HG03571 (cell line): Measurements from ENCODE around the gene TCIRG1.
"Not testable (repeated sequence)": the region's sequence is repeated elsewhere in the genome, so short reads cannot be mapped to it uniquely, and the experiment has no call there.

ENCODE experiments used
- ATAC-seq: cut with Tn5 transposase; IDR thresholded peaks from one replicate; pipeline ENCODE4 v1.9.1; 2021; ENCODE audit not compliant: unreplicated experiment

Gene TCIRG1

DNA sequence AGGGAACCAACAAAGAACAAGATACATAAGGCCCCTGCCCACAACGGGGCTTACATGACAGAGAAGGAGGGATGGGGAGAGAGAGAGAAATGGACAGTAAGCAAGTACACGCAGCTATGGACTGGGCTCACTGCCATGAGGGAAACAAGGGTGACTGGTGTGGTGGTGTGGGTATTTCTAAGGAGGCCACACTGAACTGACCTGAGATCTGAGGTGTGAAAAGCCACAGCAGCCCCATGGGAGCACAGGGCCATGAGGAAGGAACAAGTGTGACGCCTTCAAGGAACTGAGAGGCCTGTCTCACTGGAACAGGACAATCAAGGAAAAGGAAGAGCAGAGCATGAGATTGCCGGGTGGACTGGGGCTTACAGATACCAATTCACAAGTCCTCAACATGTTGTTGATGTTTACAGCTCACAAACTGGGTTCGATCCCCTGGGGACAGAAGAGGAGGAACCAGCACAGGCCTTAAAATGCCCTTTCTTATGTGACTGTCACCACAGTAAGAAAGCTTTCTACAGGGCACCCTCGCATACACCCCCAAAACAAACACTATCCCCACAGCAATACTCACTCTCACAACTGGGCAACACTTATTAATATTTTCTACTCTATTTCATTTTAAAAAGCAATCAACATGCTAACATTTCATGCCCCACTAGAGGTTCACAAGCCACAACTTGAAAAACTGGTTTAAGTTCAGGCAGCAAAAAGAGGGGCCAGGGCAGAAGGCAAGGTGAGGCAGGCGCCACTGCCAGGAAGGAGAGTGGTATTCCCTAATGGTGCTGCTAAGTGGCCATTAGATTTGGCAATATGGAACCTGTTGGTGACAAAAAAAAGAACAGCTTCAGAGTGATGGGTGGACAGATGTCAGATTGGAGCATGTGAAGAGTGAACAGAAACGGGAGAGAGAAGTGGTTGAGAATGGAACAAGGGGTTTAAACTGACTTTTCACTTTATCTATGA, 39.1 kb downstream of the TCIRG1 start:
- ATAC-seq: peak; percentile 82

- ATAC-seq: no peak
Observed at GRCh38 chr11:68080860-68081259, 42.0 kb downstream of the TCIRG1 start.

DNA sequence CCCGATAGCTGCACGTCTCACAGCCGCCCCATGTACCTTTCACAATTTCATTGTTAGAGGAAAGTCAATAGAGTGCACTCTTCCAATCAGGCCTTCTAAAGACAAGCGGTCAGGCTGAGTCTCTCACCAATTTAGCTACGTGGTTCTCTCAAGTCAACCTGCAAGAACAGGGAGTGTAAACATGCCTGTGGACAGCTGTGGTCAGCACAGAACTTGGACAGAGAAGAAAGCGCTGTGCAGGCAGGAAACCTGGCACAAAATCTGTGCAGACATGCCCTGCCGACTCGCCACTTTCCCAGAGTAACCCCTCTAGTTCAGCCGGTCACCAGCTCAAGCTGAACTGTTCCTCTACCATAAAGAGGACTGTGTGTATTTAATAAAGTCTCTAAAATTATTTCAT, 42.9 kb downstream of the TCIRG1 start:
- ATAC-seq: no peak

GRCh38 chr11:68082481-68082880, 43.7 kb downstream of the TCIRG1 start:
- ATAC-seq: no peak

DNA sequence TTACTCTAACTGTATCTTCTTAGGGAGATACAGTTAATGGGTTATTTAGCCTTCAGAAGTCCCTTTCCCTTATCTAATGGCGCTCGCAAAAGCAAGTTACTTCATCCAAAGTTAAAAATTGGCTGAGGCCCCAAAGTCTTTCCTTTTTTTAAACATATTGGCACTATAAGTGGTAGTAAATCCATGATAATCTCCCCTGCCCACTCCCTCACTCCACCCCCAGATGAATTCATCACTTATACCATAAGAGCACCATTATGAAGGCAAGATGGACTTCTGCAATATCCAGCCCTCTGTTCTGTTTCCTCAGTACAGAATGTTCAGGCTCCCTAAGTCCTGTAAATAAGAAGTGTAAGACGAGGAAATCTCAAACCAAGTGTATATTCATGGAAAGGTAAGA, 44.7 kb downstream of the TCIRG1 start:
- ATAC-seq: no peak

- ATAC-seq: no peak
Observed at GRCh38 chr11:68089679-68090078, 50.9 kb downstream of the TCIRG1 start.

- ATAC-seq: no peak
Observed at GRCh38 chr11:68090287-68090686, 51.5 kb downstream of the TCIRG1 start.

- ATAC-seq: no peak
Observed at GRCh38 chr11:68090706-68091105, 51.9 kb downstream of the TCIRG1 start.

- ATAC-seq: no peak
Observed at GRCh38 chr11:68092411-68092810, 53.6 kb downstream of the TCIRG1 start.

DNA sequence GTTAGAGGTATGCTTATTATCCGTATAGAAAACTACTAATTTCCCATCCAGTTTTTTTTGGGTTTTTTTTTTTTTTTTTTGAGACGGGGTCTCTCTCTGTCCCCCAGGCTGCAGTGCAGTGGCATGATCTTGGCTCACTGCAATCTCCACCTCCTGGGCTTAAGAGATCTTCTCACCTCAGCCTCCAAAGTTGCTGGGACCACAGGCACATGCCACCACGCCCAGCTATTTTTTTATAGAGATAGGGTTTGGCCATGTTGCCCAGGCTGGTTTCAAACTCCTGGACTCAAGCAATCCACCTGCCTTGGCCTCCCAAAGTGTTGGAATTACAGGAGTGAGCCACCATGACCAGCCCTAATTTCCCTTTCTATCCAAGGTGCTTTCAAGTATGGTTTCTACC, 54.1 kb downstream of the TCIRG1 start:
- ATAC-seq: not testable (repeated sequence)

GRCh38 chr11:68093565-68093964, 54.7 kb downstream of the TCIRG1 start:
- ATAC-seq: no peak

DNA sequence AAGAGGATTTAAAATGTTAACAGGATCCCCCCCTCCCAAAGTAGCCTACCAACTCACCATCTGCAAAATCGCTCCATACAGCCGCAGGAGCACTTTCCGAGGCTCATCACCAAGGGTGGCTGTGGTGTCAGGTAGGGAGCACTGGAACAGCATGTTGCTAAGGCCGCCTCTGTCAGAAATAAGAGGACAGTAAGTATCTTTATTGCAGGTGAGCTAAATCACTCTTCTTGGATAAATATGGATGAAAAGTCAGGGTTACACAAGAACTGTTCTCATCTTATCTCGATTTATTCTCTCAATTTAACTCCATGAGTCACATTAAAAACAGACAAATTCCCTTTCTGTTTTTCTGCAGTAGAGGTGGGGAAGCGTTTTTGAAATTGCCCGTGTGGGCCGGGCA, 58.1 kb downstream of the TCIRG1 start:
- ATAC-seq: no peak

DNA sequence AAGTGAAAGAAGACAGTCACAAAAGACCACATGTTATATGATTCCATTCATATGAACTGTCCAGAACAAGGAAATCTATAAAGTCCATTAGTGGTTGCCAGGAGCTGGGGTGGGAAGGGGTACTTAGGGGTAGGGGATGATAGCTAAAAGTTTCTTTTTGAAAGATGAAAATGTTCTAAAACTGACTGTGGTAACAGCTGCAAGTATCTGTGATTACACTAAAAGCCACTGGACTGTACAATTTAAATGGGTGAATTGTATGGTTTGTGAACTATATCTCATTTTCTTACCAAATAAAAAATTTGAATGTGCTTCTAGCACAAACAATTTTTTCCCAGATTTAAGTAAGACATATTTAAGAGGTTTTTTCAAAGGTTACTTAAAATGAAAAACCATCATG, 60.2 kb downstream of the TCIRG1 start:
- no peak for ATAC-seq

GRCh38 chr11:68099474-68100405, 60.9 kb downstream of the TCIRG1 start:
- no peak for ATAC-seq
